Central memory CD8-positive, alpha-beta T cell (primary cell): Measurements from ENCODE around the gene ABTB2.
"Not testable (repeated sequence)": the region's sequence is repeated elsewhere in the genome, so short reads cannot be mapped to it uniquely, and the experiment has no call there.

Source experiments
- ATAC-seq: fragments of 150-1000 bp; cut with Tn5 transposase; replicated peaks from 2 replicates; pipeline ENCODE4 v1.10.0; 2022; ENCODE audit warnings: mild to moderate bottlenecking, moderate FRiP score, moderate number of reproducible peaks; ENCODE audit not compliant: poor library complexity, severe bottlenecking; ENCODE audit errors: extremely low read depth
- DNase-seq, 2 donors: peaks; one replicate each; pipeline ENCODE4 v3.0.0; 2021; ENCODE audit warnings: low spot score in 2 of 2
- H3K27ac Mint-ChIP-seq: one replicate; pipeline ENCODE4 v1.8.0; 2022; ENCODE audit warnings: low read depth, mild to moderate bottlenecking, moderate library complexity, mixed read lengths
- H3K27me3 Mint-ChIP-seq: one replicate; pipeline ENCODE4 v1.8.0; 2022; ENCODE audit warnings: mixed read lengths
- H3K36me3 Mint-ChIP-seq: one replicate; pipeline ENCODE4 v1.8.0; 2022; ENCODE audit warnings: mild to moderate bottlenecking, moderate library complexity, mixed read lengths; ENCODE audit not compliant: insufficient read depth
- H3K4me1 Mint-ChIP-seq: one replicate; pipeline ENCODE4 v1.8.0; 2022; ENCODE audit warnings: mixed read lengths
- H3K4me3 Mint-ChIP-seq: one replicate; pipeline ENCODE4 v1.8.0; 2022; ENCODE audit warnings: mild to moderate bottlenecking, moderate library complexity, mixed read lengths
- H3K9me3 Mint-ChIP-seq: one replicate; pipeline ENCODE4 v1.8.0; 2022; ENCODE audit warnings: mixed read lengths

ABTB2 gene

GRCh38 chr11:34224434-34224966 is 133.3 kb downstream of the ABTB2 start:
- H3K27me3 Mint-ChIP-seq, result peaks cover 16% of the 10 kb centered on the region
- ATAC-seq, result no peak
- H3K27ac Mint-ChIP-seq, result no peak overlapping the region
- H3K4me3 Mint-ChIP-seq, result no peak overlapping the region
- no peaks in the 10 kb centered on the region for H3K4me1 Mint-ChIP-seq
- no peaks in the 10 kb centered on the region for H3K9me3 Mint-ChIP-seq
- no peaks in the 10 kb centered on the region for H3K36me3 Mint-ChIP-seq
- no peak for DNase-seq

GRCh38 chr11:34223907-34224306 is 133.9 kb downstream of the ABTB2 start:
- ATAC-seq (no peak), DNase-seq (no peak)
- H3K9me3 Mint-ChIP-seq, result no peaks in the 10 kb centered on the region
- H3K27me3 Mint-ChIP-seq, result peaks cover 22% of the 10 kb centered on the region
- no peaks in the 10 kb centered on the region for H3K4me1 Mint-ChIP-seq
- no peak overlapping the region for H3K4me3 Mint-ChIP-seq
- H3K27ac Mint-ChIP-seq, result no peak overlapping the region
- H3K36me3 Mint-ChIP-seq, result no peaks in the 10 kb centered on the region

- Mint-ChIP-seq H3K9me3 (no peaks in the 10 kb centered on the region), H3K4me3 (no peak overlapping the region), H3K27ac (no peak overlapping the region), H3K36me3 (no peaks in the 10 kb centered on the region), H3K27me3 (peaks cover 26% of the 10 kb centered on the region), H3K4me1 (no peaks in the 10 kb centered on the region)
- DNase-seq, result no peak
- no peak for ATAC-seq
These were observed 134.6 kb downstream of the ABTB2 start for GRCh38 chr11:34223021-34223813.

- H3K36me3 Mint-ChIP-seq, result no peaks in the 10 kb centered on the region
- peaks cover 20% of the 10 kb centered on the region for H3K27me3 Mint-ChIP-seq
- ATAC-seq (no peak), DNase-seq (no peak)
- H3K27ac Mint-ChIP-seq, result no peak overlapping the region
- H3K4me1 Mint-ChIP-seq, result no peaks in the 10 kb centered on the region
- no peaks in the 10 kb centered on the region for H3K9me3 Mint-ChIP-seq
- no peak overlapping the region for H3K4me3 Mint-ChIP-seq
These were observed 135.8 kb downstream of the ABTB2 start for GRCh38 chr11:34222030-34222429.

- no peak overlapping the region for H3K4me3 Mint-ChIP-seq
- no peaks in the 10 kb centered on the region for H3K9me3 Mint-ChIP-seq
- DNase-seq (no peak), ATAC-seq (no peak)
- peaks cover 17% of the 10 kb centered on the region for H3K27me3 Mint-ChIP-seq
- no peaks in the 10 kb centered on the region for H3K4me1 Mint-ChIP-seq
- no peak overlapping the region for H3K27ac Mint-ChIP-seq
- no peaks in the 10 kb centered on the region for H3K36me3 Mint-ChIP-seq
These were observed 137.9 kb downstream of the ABTB2 start for GRCh38 chr11:34219941-34220370.

- peaks cover 17% of the 10 kb centered on the region for H3K27me3 Mint-ChIP-seq
- H3K4me3 Mint-ChIP-seq, result no peak overlapping the region
- H3K36me3 Mint-ChIP-seq, result no peaks in the 10 kb centered on the region
- DNase-seq (no peak), ATAC-seq (no peak)
- no peak overlapping the region for H3K27ac Mint-ChIP-seq
- H3K4me1 Mint-ChIP-seq, result no peaks in the 10 kb centered on the region
- no peaks in the 10 kb centered on the region for H3K9me3 Mint-ChIP-seq
These were observed 138.5 kb downstream of the ABTB2 start for GRCh38 chr11:34219279-34219678.

GRCh38 chr11:34218756-34219155 is 139.1 kb downstream of the ABTB2 start:
- not testable (repeated sequence) for DNase-seq, H3K27ac Mint-ChIP-seq, H3K4me1 Mint-ChIP-seq, ATAC-seq, H3K36me3 Mint-ChIP-seq, H3K9me3 Mint-ChIP-seq, H3K4me3 Mint-ChIP-seq
- peaks cover 17% of the 10 kb centered on the region for H3K27me3 Mint-ChIP-seq

GRCh38 chr11:34218067-34218466 is 139.7 kb downstream of the ABTB2 start:
- no peak for ATAC-seq
- no peak for DNase-seq
- H3K9me3 Mint-ChIP-seq, result no peaks in the 10 kb centered on the region
- H3K4me1 Mint-ChIP-seq, result no peaks in the 10 kb centered on the region
- H3K36me3 Mint-ChIP-seq, result peaks cover 2% of the 10 kb centered on the region
- H3K27ac Mint-ChIP-seq, result no peak overlapping the region
- H3K27me3 Mint-ChIP-seq, result peaks cover 17% of the 10 kb centered on the region
- H3K4me3 Mint-ChIP-seq, result no peak overlapping the region

GRCh38 chr11:34216706-34217105 is 141.1 kb downstream of the ABTB2 start:
- Mint-ChIP-seq H3K9me3 (no peaks in the 10 kb centered on the region), H3K27ac (no peak overlapping the region), H3K4me3 (no peak overlapping the region), H3K4me1 (no peaks in the 10 kb centered on the region), H3K36me3 (peaks cover 2% of the 10 kb centered on the region), H3K27me3 (peaks cover 17% of the 10 kb centered on the region)
- no peak for DNase-seq
- no peak for ATAC-seq

- no peak overlapping the region for H3K27ac Mint-ChIP-seq
- H3K9me3 Mint-ChIP-seq, result no peaks in the 10 kb centered on the region
- H3K4me3 Mint-ChIP-seq, result no peak overlapping the region
- H3K4me1 Mint-ChIP-seq, result no peaks in the 10 kb centered on the region
- DNase-seq (no peak), ATAC-seq (no peak)
- peaks cover 17% of the 10 kb centered on the region for H3K27me3 Mint-ChIP-seq
- peaks cover 2% of the 10 kb centered on the region for H3K36me3 Mint-ChIP-seq
These were observed 141.9 kb downstream of the ABTB2 start for GRCh38 chr11:34215806-34216453.

GRCh38 chr11:34214961-34215805 is 142.6 kb downstream of the ABTB2 start:
- H3K36me3 Mint-ChIP-seq, result peaks cover 2% of the 10 kb centered on the region
- H3K27me3 Mint-ChIP-seq, result peaks cover 17% of the 10 kb centered on the region
- no peak for DNase-seq
- no peak for ATAC-seq
- no peaks in the 10 kb centered on the region for H3K9me3 Mint-ChIP-seq
- no peak overlapping the region for H3K27ac Mint-ChIP-seq
- H3K4me3 Mint-ChIP-seq, result no peak overlapping the region
- H3K4me1 Mint-ChIP-seq, result no peaks in the 10 kb centered on the region

- ATAC-seq (no peak), DNase-seq (no peak)
- Mint-ChIP-seq H3K27me3 (no peaks in the 10 kb centered on the region), H3K36me3 (peaks cover 2% of the 10 kb centered on the region), H3K4me3 (no peak overlapping the region), H3K9me3 (no peaks in the 10 kb centered on the region), H3K4me1 (no peaks in the 10 kb centered on the region), H3K27ac (no peak overlapping the region)
These were observed 144.4 kb downstream of the ABTB2 start for GRCh38 chr11:34213366-34213765.
